HG03095 (cell line): Measurements from ENCODE around the gene PLA2G2F.

Experiments
- ATAC-seq: cut with Tn5 transposase; IDR thresholded peaks from one replicate; pipeline ENCODE4 v1.9.1; 2021; ENCODE audit warnings: moderate library complexity; ENCODE audit not compliant: unreplicated experiment

The PLA2G2F gene

DNA sequence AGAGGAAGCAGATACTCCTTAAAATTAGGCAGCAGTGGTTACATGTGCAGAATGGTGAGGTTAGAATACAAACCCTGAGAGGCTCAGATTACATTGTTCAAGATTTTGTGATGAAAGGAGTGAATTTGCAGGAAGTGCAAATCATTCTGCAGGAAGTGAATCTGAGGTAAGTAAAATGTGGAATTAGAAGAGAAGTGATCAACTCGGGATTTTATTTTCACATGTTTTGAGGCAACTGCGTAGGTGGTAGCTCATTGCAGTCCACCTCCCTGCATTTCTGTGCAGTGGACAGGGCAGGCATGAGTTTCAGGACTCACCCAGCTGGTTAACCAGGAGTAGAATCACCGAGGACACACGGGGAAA is 49.3 kb downstream of the PLA2G2F start:
- no peak for ATAC-seq

DNA sequence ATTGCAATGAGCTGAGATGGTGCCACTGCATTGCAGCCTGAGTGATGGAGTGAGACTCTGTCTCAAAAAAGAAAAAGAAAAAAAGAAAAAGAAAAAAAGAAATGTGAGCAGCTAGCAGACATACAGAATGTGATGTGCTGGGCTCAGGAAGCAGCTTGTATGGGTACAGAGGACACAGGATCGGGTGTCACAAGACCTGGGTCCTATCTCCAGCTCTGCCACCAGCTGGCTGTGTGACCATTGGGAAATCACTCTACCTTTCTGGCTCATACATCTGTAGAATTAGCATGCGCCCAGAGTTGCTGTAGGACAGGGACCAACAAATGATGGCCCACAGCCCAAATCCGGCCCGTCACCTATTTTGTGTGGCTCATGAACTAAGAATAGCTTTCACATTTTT is 50.5 kb downstream of the PLA2G2F start:
- ATAC-seq: no peak

DNA sequence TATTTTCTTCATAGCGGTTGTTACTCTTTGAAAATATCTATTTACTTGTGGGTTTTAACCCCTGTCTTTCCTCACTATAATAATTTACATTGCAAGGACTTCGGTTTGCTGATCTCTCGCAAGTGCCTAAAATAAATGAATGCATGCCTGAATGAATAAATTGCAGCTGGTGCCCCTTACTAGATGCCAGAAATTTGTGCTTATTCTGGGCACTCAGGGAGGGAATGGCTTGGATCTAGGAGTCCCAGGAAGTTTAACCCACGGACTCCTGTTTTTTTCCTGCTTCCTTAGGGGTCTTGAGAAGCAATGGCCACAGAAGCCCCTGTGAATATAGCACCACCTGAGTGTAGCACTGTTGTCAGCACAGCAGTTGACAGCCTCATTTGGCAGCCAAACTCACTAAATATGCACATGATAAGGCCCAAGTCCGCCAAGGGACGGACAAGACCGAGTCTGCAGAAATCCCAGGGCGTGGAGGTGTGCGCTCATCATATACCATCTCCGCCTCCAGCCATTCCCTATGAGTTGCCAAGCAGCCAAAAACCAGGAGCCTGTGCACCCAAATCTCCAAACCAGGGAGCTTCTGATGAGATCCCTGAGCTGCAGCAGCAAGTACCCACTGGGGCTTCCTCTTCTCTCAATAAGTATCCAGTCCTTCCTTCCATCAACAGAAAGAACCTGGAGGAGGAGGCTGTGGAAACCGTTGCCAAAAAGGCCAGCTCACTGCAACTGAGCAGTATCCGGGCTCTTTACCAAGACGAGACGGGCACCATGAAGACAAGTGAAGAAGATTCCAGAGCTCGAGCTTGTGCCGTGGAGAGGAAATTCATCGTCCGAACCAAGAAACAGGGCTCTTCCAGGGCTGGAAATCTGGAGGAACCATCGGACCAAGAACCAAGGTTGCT is 51.4 kb downstream of the PLA2G2F start:
- ATAC-seq: no peak

DNA sequence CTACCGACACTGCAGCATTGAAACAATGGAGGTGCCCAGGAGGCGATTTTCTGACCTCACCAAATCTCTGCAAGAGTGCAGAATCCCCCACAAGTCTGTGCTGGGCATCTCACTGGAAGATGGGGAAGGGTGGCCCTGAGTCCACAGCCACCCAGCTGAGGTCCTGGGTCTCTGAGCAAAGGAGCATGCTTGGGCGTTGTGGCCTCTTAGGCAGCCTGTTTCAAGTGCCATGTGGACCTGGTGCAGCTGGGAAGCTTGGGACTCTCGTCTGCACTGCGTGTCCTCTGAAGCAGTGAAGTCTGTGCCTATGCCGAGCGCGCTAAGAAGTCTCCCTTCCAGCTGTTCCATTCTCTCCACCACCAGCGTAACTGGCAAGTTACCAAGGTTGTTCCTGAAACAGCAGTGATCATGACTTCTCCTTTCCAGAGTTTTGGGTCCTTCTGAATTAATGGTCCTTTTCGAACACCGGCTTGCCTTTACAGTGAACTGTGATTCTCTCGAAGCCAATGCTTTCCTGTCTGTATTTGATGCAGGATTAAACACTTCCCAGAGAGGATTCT is 52.2 kb downstream of the PLA2G2F start:
- no peak for ATAC-seq

DNA sequence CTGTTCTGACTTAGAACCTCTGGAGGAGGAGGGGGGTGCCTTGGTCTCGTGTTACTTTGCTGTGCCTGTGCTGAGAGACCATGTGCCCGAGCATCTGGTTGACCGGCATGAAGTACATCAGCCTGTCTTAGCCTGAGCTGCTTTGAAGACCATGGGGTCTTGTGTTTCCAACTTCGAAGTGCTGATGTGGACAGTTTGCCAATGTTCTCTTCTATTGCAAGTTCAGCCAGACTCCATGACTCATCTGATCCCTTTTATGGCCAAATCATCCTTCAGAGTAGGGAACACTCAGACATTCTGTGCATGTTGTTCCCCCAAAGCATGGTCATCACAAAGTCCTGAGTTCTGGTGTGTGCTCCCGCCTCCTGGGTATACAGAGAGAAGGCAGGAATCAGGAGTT is 53.2 kb downstream of the PLA2G2F start:
- no peak for ATAC-seq

DNA sequence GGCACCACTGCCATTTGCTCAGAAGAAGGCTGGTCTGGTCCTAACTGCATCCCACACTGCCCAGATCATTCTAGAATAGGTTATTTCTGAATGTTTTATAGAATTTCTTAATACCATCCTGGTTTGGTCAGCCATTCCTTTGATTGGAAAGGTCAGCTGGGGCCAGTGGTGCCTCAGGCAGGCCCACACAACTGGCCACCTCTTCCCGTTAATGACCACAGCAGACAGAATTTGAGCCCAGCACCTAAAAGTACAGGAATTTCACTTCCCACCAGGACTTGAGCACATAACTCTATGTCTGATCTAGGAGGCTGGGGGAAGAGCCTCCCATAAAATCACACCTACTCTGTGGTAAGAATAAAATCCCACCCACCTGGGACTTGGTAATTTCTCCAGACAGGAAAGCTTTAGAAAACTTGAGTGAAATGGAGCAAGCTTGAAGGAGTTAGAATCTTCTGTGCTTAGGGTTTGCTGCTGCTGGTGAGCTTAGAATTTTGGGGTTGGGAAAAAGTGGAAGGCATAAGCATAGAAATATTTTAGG is 53.8 kb downstream of the PLA2G2F start:
- ATAC-seq: no peak

DNA sequence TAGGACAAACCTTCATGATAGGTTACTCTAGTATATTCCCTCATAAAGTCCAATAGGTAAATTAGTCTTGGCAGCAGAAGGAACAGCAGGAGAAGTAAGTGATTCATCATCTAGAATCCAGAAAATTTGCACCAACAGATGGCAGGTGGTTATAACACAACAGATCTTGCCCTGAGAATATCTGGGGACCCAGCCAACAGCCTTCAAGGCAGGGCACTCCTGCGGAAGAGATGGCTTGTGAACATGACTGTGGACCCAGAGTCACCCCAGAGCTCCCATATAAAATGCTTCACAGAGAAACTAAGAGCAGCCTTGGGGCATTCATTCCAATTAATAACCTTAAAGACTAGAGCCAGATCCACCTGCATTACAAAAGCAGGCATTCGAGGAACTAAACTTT is 55.1 kb downstream of the PLA2G2F start:
- ATAC-seq: no peak

DNA sequence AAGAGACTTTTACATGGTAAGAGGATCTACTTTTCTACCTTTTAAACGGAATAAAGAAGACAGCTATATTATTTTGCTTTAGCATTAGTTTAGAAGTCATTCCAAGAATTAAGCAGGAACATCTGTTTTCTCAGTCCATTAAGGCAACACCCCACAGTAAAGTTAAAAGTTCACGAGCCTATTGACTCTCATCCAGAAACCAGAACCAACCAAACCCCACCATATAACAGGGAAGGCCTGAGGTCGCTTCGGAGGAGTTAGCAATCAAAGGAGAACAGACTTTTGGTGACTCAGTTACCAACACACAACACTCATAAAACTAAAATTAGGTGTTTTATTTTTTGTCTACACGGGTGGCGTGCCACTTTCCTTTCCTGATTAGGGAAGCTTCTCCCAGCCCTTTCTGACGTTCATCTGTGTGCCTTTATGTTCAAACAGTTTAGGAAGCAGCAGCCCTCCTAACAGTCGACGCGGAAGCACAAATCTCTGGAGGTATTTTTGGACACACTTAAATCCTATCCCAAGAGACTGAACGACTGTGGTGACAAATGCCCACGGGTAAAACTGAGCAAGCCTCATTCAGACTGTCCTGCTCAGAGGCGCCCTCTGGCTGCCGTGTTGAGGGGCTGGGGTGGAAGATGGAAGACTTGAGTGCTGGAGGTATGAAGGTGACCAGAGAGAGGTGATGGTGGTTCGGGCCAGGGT is 55.8 kb downstream of the PLA2G2F start:
- no peak for ATAC-seq

DNA sequence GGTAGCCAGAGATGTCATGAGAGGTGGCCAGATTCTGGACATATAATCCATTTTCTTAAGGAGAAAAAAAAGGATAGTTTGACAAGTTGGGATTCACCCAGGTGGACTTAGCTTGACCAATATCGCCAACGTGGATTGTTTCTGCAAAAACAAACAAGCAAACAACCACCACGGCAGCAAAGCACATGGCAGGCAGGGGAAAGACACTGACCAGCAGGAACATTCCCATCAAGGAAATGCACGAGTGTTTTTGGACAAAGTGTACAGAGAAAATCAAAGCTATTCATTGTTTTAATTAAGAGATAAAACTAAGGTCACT is 56.3 kb downstream of the PLA2G2F start:
- ATAC-seq: no peak

DNA sequence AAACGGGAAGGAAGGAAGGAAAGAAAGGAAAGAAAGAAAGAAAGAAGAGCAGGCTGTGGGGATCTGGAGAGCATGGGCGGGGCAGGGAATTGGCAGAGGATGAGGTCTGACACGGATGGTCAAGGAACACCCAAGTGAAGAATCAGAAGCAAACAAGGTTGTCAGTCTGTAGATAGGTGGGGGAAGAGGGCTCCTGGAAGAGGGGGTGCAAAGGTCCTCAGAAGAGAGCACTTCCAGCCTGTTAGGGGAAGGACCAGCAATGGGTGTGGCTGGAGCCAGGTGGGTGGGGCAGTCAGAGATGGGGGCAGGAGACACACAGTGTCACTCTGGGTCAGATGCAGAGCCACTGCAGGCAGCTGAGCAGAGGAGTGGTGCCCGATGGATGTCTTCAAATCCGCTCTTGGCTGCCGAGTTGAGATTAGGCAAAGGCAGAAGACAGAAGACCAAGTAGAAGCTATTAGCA is 58.2 kb downstream of the PLA2G2F start:
- no peak for ATAC-seq

DNA sequence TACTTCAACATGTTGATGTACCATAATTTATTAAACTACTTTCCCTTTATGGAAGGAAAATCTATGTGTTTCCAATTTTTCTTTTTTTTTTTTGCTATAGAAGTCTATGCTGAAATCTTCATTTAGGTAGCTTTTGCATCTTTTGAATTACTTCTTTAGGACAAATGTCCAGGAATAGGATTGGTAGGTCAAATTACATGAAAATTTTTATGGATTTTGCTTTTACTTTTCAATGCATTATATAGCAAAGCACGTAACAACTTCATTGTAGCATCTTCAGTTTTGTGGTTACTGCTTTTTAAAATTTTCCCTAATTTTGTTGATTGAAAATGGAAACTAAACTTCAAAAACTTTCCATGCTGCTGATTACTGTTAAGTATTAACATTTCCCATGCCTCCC is 59.2 kb downstream of the PLA2G2F start:
- no peak for ATAC-seq

DNA sequence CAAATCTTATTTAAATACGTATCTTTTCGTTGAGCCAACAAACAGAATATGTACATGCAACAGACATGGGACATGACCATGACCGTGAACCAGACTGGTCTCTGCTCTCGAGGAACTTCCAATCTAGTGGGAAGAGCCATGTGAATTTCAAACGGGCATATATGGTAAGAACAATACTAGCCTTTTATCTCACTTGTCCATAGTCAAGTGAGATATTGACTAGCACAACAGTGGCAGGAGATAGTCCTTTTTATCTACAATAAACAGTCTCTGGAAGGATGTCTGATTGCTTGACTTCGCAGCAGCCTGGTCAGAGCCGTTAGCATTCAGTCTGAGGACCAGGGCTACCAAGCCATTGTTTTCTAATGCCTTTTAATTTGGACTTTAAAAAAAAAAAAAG is 59.8 kb downstream of the PLA2G2F start:
- no peak for ATAC-seq

DNA sequence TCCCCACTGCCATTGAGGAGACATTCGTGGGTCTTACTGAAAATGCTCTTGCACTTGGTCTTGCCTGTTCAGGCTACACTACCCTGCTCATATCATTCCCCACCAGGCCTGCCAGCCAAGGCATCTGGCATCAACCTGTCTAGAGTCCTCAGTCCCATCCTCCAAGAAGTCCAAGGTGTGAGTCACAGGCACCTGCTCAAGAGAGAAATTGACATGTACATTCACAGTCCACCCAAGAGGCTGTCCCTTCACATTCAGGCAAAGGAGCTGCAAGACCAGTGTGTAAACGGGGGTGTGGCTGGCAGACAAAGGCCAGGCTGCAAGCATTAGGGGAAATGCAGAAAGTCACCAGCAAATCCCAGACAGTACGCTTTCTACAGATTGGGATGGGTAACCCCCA is 60.3 kb downstream of the PLA2G2F start:
- no peak for ATAC-seq

DNA sequence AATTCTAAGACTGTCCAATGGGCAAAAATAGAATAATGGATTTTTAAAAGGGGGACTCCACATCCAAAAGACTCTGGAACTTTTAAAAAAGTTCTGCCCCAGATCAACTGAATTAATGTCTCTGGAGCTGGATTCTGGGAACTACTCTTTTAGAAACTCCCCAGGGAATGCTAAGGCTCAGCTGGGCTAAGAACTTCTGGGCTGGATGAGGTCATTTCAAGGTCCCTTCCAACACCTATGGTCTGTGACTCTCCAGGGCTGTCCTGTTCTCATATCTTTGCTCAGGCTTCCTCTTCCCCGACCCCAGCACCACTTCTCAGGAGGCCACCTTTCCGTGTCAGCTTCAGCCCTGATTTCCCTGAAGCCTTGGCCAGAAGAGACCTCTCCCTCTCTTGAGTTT is 60.7 kb downstream of the PLA2G2F start:
- ATAC-seq: no peak
